Measurements from ENCODE around the gene STXBP5.
"Not testable (repeated sequence)": the region's sequence is repeated elsewhere in the genome, so short reads cannot be mapped to it uniquely, and the experiment has no call there.

The STXBP5 gene

GRCh38 chr6:147301070-147301469 lies 96.9 kb downstream of the STXBP5 start:
- no peak for DNase-seq

GRCh38 chr6:147304016-147304415 lies 99.8 kb downstream of the STXBP5 start:
- DNase-seq: no peak

- DNase-seq: no peak
Observed at GRCh38 chr6:147310521-147310920, 106.3 kb downstream of the STXBP5 start.

GRCh38 chr6:147311218-147311617 lies 107.0 kb downstream of the STXBP5 start:
- no peak for DNase-seq

- no peak for DNase-seq
Observed at GRCh38 chr6:147321260-147321659, 117.0 kb downstream of the STXBP5 start.

- DNase-seq: no peak
Observed at GRCh38 chr6:147322299-147323162, 118.3 kb downstream of the STXBP5 start.

GRCh38 chr6:147325557-147325956 lies 121.3 kb downstream of the STXBP5 start:
- no peak for DNase-seq

- DNase-seq: no peak
Observed at GRCh38 chr6:147331401-147331800, 127.2 kb downstream of the STXBP5 start.

GRCh38 chr6:147337921-147338320 lies 133.7 kb downstream of the STXBP5 start:
- no peak for DNase-seq

- no peak for DNase-seq
Observed at GRCh38 chr6:147341486-147341885, 137.3 kb downstream of the STXBP5 start.

- DNase-seq: no peak
Observed at GRCh38 chr6:147345902-147346301, 141.7 kb downstream of the STXBP5 start.

- no peak for DNase-seq
Observed at GRCh38 chr6:147347179-147347881, 143.1 kb downstream of the STXBP5 start.

- DNase-seq: no peak
Observed at GRCh38 chr6:147347882-147348575, 143.8 kb downstream of the STXBP5 start.

- DNase-seq: no peak
Observed at GRCh38 chr6:147361311-147361981, 157.2 kb downstream of the STXBP5 start.

GRCh38 chr6:147366290-147366689 lies 162.1 kb downstream of the STXBP5 start:
- no peak for DNase-seq

GRCh38 chr6:147371325-147371724 lies 167.1 kb downstream of the STXBP5 start:
- no peak for DNase-seq

GRCh38 chr6:147372806-147373205 lies 168.6 kb downstream of the STXBP5 start:
- no peak for DNase-seq

- DNase-seq: no peak
Observed at GRCh38 chr6:147378819-147379218, 174.6 kb downstream of the STXBP5 start.

- DNase-seq: not testable (repeated sequence)
Observed at GRCh38 chr6:147380841-147381240, 176.6 kb downstream of the STXBP5 start.

- DNase-seq: no peak
Observed at GRCh38 chr6:147381712-147382111, 177.5 kb downstream of the STXBP5 start.

GRCh38 chr6:147382945-147383554 lies 178.8 kb downstream of the STXBP5 start:
- DNase-seq: no peak

- DNase-seq: no peak
Observed at GRCh38 chr6:147384029-147384428, 179.8 kb downstream of the STXBP5 start.

Measured in activated effector memory CD4-positive, alpha-beta T cell treated with Interleukin-2 at 50 U/mL for 16 hours (primary cell).